Measurements from ENCODE around the gene POMGNT1.

DNA sequence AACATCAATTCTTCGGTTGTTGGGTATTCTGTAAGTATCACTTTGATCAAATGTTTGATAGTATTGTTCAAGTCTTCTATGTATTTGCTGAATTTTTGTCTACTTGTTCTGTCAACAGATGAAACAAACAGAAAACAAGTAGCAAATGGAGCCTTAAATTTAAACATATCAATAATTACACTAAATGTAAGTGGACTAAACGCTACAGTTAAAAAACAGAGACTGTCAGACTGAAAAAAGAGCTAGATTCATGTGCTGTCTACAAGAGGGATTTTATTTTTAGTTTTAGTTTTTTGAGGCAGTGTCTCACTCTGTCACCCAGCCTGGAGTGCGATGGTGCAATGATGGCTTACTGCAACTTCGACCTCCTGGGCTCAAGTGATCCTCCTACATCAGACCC, 38.6 kb upstream of the POMGNT1 start:
- TF ChIP-seq, protein P1, sequence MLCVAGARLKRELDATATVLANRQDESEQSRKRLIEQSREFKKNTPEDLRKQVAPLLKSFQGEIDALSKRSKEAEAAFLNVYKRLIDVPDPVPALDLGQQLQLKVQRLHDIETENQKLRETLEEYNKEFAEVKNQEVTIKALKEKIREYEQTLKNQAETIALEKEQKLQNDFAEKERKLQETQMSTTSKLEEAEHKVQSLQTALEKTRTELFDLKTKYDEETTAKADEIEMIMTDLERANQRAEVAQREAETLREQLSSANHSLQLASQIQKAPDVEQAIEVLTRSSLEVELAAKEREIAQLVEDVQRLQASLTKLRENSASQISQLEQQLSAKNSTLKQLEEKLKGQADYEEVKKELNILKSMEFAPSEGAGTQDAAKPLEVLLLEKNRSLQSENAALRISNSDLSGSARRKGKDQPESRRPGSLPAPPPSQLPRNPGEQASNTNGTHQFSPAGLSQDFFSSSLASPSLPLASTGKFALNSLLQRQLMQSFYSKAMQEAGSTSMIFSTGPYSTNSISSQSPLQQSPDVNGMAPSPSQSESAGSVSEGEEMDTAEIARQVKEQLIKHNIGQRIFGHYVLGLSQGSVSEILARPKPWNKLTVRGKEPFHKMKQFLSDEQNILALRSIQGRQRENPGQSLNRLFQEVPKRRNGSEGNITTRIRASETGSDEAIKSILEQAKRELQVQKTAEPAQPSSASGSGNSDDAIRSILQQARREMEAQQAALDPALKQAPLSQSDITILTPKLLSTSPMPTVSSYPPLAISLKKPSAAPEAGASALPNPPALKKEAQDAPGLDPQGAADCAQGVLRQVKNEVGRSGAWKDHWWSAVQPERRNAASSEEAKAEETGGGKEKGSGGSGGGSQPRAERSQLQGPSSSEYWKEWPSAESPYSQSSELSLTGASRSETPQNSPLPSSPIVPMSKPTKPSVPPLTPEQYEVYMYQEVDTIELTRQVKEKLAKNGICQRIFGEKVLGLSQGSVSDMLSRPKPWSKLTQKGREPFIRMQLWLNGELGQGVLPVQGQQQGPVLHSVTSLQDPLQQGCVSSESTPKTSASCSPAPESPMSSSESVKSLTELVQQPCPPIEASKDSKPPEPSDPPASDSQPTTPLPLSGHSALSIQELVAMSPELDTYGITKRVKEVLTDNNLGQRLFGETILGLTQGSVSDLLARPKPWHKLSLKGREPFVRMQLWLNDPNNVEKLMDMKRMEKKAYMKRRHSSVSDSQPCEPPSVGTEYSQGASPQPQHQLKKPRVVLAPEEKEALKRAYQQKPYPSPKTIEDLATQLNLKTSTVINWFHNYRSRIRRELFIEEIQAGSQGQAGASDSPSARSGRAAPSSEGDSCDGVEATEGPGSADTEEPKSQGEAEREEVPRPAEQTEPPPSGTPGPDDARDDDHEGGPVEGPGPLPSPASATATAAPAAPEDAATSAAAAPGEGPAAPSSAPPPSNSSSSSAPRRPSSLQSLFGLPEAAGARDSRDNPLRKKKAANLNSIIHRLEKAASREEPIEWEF (IDR thresholded peaks at IDR 0.05; ENCODE audit: insufficient replicate concordance, low read depth, low read length), result no peak
- TF ChIP-seq CHD4 (IDR thresholded peaks at IDR 0.05) (no peak), HDGF (IDR thresholded peaks at IDR 0.05) (no peak), RAD51 (IDR thresholded peaks at IDR 0.05) (no peak)
